ENCODE measurements around the gene HS6ST2.

Gene HS6ST2

GRCh38 chrX:132718431-132718958 is 239.9 kb downstream of the HS6ST2 start:
- Histone ChIP-seq H3K9me3 (ENCODE audit: control insufficient read depth, low read length) (no peaks in the 10 kb centered on the region), H3K36me3 (ENCODE audit: control insufficient read depth, insufficient read depth, low read length) (no peaks in the 10 kb centered on the region), H3K9ac (ENCODE audit: low read length) (no peak overlapping the region), H3K4me1 (ENCODE audit: control insufficient read depth, insufficient read depth, low read length) (no peaks in the 10 kb centered on the region), H3K27me3 (ENCODE audit: control insufficient read depth, insufficient read depth, low read length) (no peaks in the 10 kb centered on the region), H3K4me3 (ENCODE audit: low read length) (no peak overlapping the region)

GRCh38 chrX:132716006-132716405 is 242.4 kb downstream of the HS6ST2 start:
- no peaks in the 10 kb centered on the region for H3K9me3 ChIP-seq (ENCODE audit: control insufficient read depth, low read length)
- H3K9ac ChIP-seq (ENCODE audit: low read length) = no peak overlapping the region
- no peak overlapping the region for H3K4me3 ChIP-seq (ENCODE audit: low read length)
- no peaks in the 10 kb centered on the region for H3K36me3 ChIP-seq (ENCODE audit: control insufficient read depth, insufficient read depth, low read length)
- no peaks in the 10 kb centered on the region for H3K27me3 ChIP-seq (ENCODE audit: control insufficient read depth, insufficient read depth, low read length)
- H3K4me1 ChIP-seq (ENCODE audit: control insufficient read depth, insufficient read depth, low read length) = no peaks in the 10 kb centered on the region

GRCh38 chrX:132714913-132715312 is 243.5 kb downstream of the HS6ST2 start:
- Histone ChIP-seq H3K27me3 (ENCODE audit: control insufficient read depth, insufficient read depth, low read length) (no peaks in the 10 kb centered on the region), H3K4me3 (ENCODE audit: low read length) (no peak overlapping the region), H3K9me3 (ENCODE audit: control insufficient read depth, low read length) (no peaks in the 10 kb centered on the region), H3K4me1 (ENCODE audit: control insufficient read depth, insufficient read depth, low read length) (no peaks in the 10 kb centered on the region), H3K36me3 (ENCODE audit: control insufficient read depth, insufficient read depth, low read length) (no peaks in the 10 kb centered on the region), H3K9ac (ENCODE audit: low read length) (no peak overlapping the region)

GRCh38 chrX:132712350-132712749 is 246.1 kb downstream of the HS6ST2 start:
- Histone ChIP-seq H3K27me3 (ENCODE audit: control insufficient read depth, insufficient read depth, low read length) (no peaks in the 10 kb centered on the region), H3K36me3 (ENCODE audit: control insufficient read depth, insufficient read depth, low read length) (no peaks in the 10 kb centered on the region), H3K9me3 (ENCODE audit: control insufficient read depth, low read length) (no peaks in the 10 kb centered on the region), H3K4me1 (ENCODE audit: control insufficient read depth, insufficient read depth, low read length) (no peaks in the 10 kb centered on the region), H3K4me3 (ENCODE audit: low read length) (no peak overlapping the region), H3K9ac (ENCODE audit: low read length) (no peak overlapping the region)

- Histone ChIP-seq H3K9ac (ENCODE audit: low read length) (no peak overlapping the region), H3K27me3 (ENCODE audit: control insufficient read depth, insufficient read depth, low read length) (no peaks in the 10 kb centered on the region), H3K4me1 (ENCODE audit: control insufficient read depth, insufficient read depth, low read length) (no peaks in the 10 kb centered on the region), H3K9me3 (ENCODE audit: control insufficient read depth, low read length) (no peaks in the 10 kb centered on the region), H3K4me3 (ENCODE audit: low read length) (no peak overlapping the region), H3K36me3 (ENCODE audit: control insufficient read depth, insufficient read depth, low read length) (no peaks in the 10 kb centered on the region)
Measured at GRCh38 chrX:132710656-132711155, 247.7 kb downstream of the HS6ST2 start.

- no peaks in the 10 kb centered on the region for H3K27me3 ChIP-seq (ENCODE audit: control insufficient read depth, insufficient read depth, low read length)
- no peaks in the 10 kb centered on the region for H3K4me1 ChIP-seq (ENCODE audit: control insufficient read depth, insufficient read depth, low read length)
- no peaks in the 10 kb centered on the region for H3K36me3 ChIP-seq (ENCODE audit: control insufficient read depth, insufficient read depth, low read length)
- H3K4me3 ChIP-seq (ENCODE audit: low read length) = no peak overlapping the region
- no peaks in the 10 kb centered on the region for H3K9me3 ChIP-seq (ENCODE audit: control insufficient read depth, low read length)
- no peak overlapping the region for H3K9ac ChIP-seq (ENCODE audit: low read length)
Measured at GRCh38 chrX:132708529-132708928, 249.9 kb downstream of the HS6ST2 start.

- Histone ChIP-seq H3K9me3 (ENCODE audit: control insufficient read depth, low read length) (no peaks in the 10 kb centered on the region), H3K36me3 (ENCODE audit: control insufficient read depth, insufficient read depth, low read length) (no peaks in the 10 kb centered on the region), H3K27me3 (ENCODE audit: control insufficient read depth, insufficient read depth, low read length) (no peaks in the 10 kb centered on the region), H3K9ac (ENCODE audit: low read length) (no peak overlapping the region), H3K4me1 (ENCODE audit: control insufficient read depth, insufficient read depth, low read length) (no peaks in the 10 kb centered on the region), H3K4me3 (ENCODE audit: low read length) (no peak overlapping the region)
Measured at GRCh38 chrX:132704769-132705168, 253.7 kb downstream of the HS6ST2 start.

GRCh38 chrX:132694382-132694781 is 264.0 kb downstream of the HS6ST2 start:
- no peaks in the 10 kb centered on the region for H3K4me1 ChIP-seq (ENCODE audit: control insufficient read depth, insufficient read depth, low read length)
- no peaks in the 10 kb centered on the region for H3K9me3 ChIP-seq (ENCODE audit: control insufficient read depth, low read length)
- no peak overlapping the region for H3K9ac ChIP-seq (ENCODE audit: low read length)
- no peak overlapping the region for H3K4me3 ChIP-seq (ENCODE audit: low read length)
- H3K36me3 ChIP-seq (ENCODE audit: control insufficient read depth, insufficient read depth, low read length) = no peaks in the 10 kb centered on the region
- H3K27me3 ChIP-seq (ENCODE audit: control insufficient read depth, insufficient read depth, low read length) = no peaks in the 10 kb centered on the region

- Histone ChIP-seq H3K36me3 (ENCODE audit: control insufficient read depth, insufficient read depth, low read length) (no peaks in the 10 kb centered on the region), H3K4me1 (ENCODE audit: control insufficient read depth, insufficient read depth, low read length) (no peaks in the 10 kb centered on the region), H3K9ac (ENCODE audit: low read length) (no peak overlapping the region), H3K9me3 (ENCODE audit: control insufficient read depth, low read length) (no peaks in the 10 kb centered on the region), H3K4me3 (ENCODE audit: low read length) (no peak overlapping the region), H3K27me3 (ENCODE audit: control insufficient read depth, insufficient read depth, low read length) (no peaks in the 10 kb centered on the region)
Measured at GRCh38 chrX:132692526-132692925, 265.9 kb downstream of the HS6ST2 start.

- Histone ChIP-seq H3K27me3 (ENCODE audit: control insufficient read depth, insufficient read depth, low read length) (no peaks in the 10 kb centered on the region), H3K9ac (ENCODE audit: low read length) (no peak overlapping the region), H3K9me3 (ENCODE audit: control insufficient read depth, low read length) (no peaks in the 10 kb centered on the region), H3K4me3 (ENCODE audit: low read length) (no peak overlapping the region), H3K36me3 (ENCODE audit: control insufficient read depth, insufficient read depth, low read length) (no peaks in the 10 kb centered on the region), H3K4me1 (ENCODE audit: control insufficient read depth, insufficient read depth, low read length) (no peaks in the 10 kb centered on the region)
Measured at GRCh38 chrX:132692066-132692465, 266.4 kb downstream of the HS6ST2 start.

GRCh38 chrX:132689612-132690563 is 268.5 kb downstream of the HS6ST2 start:
- Histone ChIP-seq H3K9ac (ENCODE audit: low read length) (no peak overlapping the region), H3K4me3 (ENCODE audit: low read length) (no peak overlapping the region), H3K36me3 (ENCODE audit: control insufficient read depth, insufficient read depth, low read length) (no peaks in the 10 kb centered on the region), H3K27me3 (ENCODE audit: control insufficient read depth, insufficient read depth, low read length) (no peaks in the 10 kb centered on the region), H3K4me1 (ENCODE audit: control insufficient read depth, insufficient read depth, low read length) (no peaks in the 10 kb centered on the region), H3K9me3 (ENCODE audit: control insufficient read depth, low read length) (no peaks in the 10 kb centered on the region)

GRCh38 chrX:132685276-132685675 is 273.2 kb downstream of the HS6ST2 start:
- Histone ChIP-seq H3K36me3 (ENCODE audit: control insufficient read depth, insufficient read depth, low read length) (no peaks in the 10 kb centered on the region), H3K4me3 (ENCODE audit: low read length) (no peak overlapping the region), H3K9me3 (ENCODE audit: control insufficient read depth, low read length) (no peaks in the 10 kb centered on the region), H3K27me3 (ENCODE audit: control insufficient read depth, insufficient read depth, low read length) (no peaks in the 10 kb centered on the region), H3K4me1 (ENCODE audit: control insufficient read depth, insufficient read depth, low read length) (no peaks in the 10 kb centered on the region), H3K9ac (ENCODE audit: low read length) (no peak overlapping the region)

Data from mucosa of stomach (tissue), 1 donor.